SK-N-SH (cell line): ENCODE measurements around the gene TBL1X. TPM values are rescaled to one million over a fixed set of nuclear protein-coding genes. Genes with fewer than 3 reads are reported as not detected.

Source experiments
- CTCF ChIA-PET: fragments of 300-600, 350-600 bp; formaldehyde crosslinking; extraction: SDS; loops from one replicate; lab custom pipeline; 2021; lab: Yijun Ruan, JAX
- POLR2A ChIA-PET: fragments of 350-600 bp; sonication (Branson Sonifier 250); formaldehyde crosslinking; extraction: SDS; loops from one replicate; lab custom pipeline; 2020; ENCODE audit warnings: antibody characterized with exemption, inconsistent platforms; lab: Yijun Ruan, JAX
- DNase-seq: peaks from one replicate; pipeline ENCODE4 v3.0.0; 2012
- H2AFZ ChIP-seq: fragments of 200-600 bp; sonication (generic); 2 replicates; pipeline ENCODE4 v1.8.1; 2016; ENCODE audit warnings: antibody characterized with exemption, mild to moderate bottlenecking, low read depth
- H3F3A ChIP-seq: fragments of 200-600 bp; sonication (generic); replicated peaks from 2 replicates; pipeline ENCODE3; 2016; ENCODE audit warnings: antibody characterized with exemption, mild to moderate bottlenecking; ENCODE audit not compliant: insufficient read depth
- H3K27ac ChIP-seq, 2 experiments: fragments of 200-500 bp in 1 of 2; fragments of 200-600 bp in 1 of 2; sonication (Bioruptor generic) in 1 of 2; sonication (generic), shearing (Covaris generic) in 1 of 2; 2 replicates each; pipeline versions ENCODE4 v1.5.1 to v1.6.1; 2014 to 2016; ENCODE audit warnings: low read depth in 2 of 2, inconsistent platforms in 1 of 2, low read length in 1 of 2, mild to moderate bottlenecking in 1 of 2, mixed read lengths in 1 of 2
- H3K27me3 ChIP-seq: fragments of 200-600 bp; sonication (generic), shearing (Covaris generic); 2 replicates; pipeline ENCODE4 v1.6.1; 2016; ENCODE audit warnings: mixed run types; ENCODE audit not compliant: insufficient read depth
- H3K36me3 ChIP-seq, 2 experiments: fragments of 200-500 bp in 1 of 2; fragments of 200-600 bp in 1 of 2; sonication (Bioruptor generic) in 1 of 2; sonication (generic) in 1 of 2; replicated peaks in 1 of 2; 2 replicates each; pipeline versions ENCODE3 to v1.5.1; 2014 to 2016; ENCODE audit warnings: low read length in 1 of 2, mild to moderate bottlenecking in 1 of 2; ENCODE audit not compliant: insufficient read depth in 2 of 2, control insufficient read depth in 1 of 2
- H3K4me1 ChIP-seq, 2 experiments: fragments of 200-500 bp in 1 of 2; fragments of 200-600 bp in 1 of 2; sonication (Bioruptor generic) in 1 of 2; sonication (generic), shearing (Covaris generic) in 1 of 2; 2 replicates each; pipeline versions ENCODE4 v1.5.1 to v1.6.1; 2014 to 2016; ENCODE audit warnings: low read depth in 1 of 2, low read length in 1 of 2, mixed run types in 1 of 2; ENCODE audit not compliant: insufficient read depth in 2 of 2, control insufficient read depth in 1 of 2
- H3K4me2 ChIP-seq: fragments of 200-600 bp; sonication (generic), shearing (Covaris generic); 2 replicates; pipeline ENCODE4 v1.6.1; 2017; ENCODE audit warnings: mixed run types
- H3K4me3 ChIP-seq, 2 experiments: fragments of 200-500 bp in 1 of 2; fragments of 200-600 bp in 1 of 2; sonication (Bioruptor generic) in 1 of 2; sonication (generic), shearing (Covaris generic) in 1 of 2; 2 replicates each; pipeline versions ENCODE4 v1.5.1 to v1.8.1; 2014 to 2016; ENCODE audit warnings: low read depth in 2 of 2, inconsistent platforms in 1 of 2, low read length in 1 of 2, mild to moderate bottlenecking in 1 of 2, mixed read lengths in 1 of 2, moderate library complexity in 1 of 2
- H3K79me2 ChIP-seq: fragments of 200-600 bp; sonication (generic); 2 replicates; pipeline ENCODE4 v1.8.1; 2017; ENCODE audit warnings: mild to moderate bottlenecking; ENCODE audit not compliant: insufficient read depth
- H3K9ac ChIP-seq: fragments of 200-600 bp; sonication (generic); 2 replicates; pipeline ENCODE4 v1.6.1; 2017; ENCODE audit warnings: mixed run types
- H3K9me2 ChIP-seq: fragments of 200-600 bp; sonication (generic); 2 replicates; pipeline ENCODE4 v1.6.1; 2017; ENCODE audit warnings: mixed run types
- H3K9me3 ChIP-seq: fragments of 200-600 bp; sonication (generic); 2 replicates; pipeline ENCODE4 v1.6.1; 2017; ENCODE audit warnings: mixed run types, mild to moderate bottlenecking, moderate library complexity
- H4K20me1 ChIP-seq: fragments of 200-600 bp; sonication (generic); 2 replicates; pipeline ENCODE4 v1.6.1; 2017; ENCODE audit warnings: mild to moderate bottlenecking, mixed run types; ENCODE audit not compliant: insufficient read depth
- CHD2 ChIP-seq: fragments of 150-350 bp; IDR thresholded peaks from 2 replicates; pipeline ENCODE4 v1.6.1; 2018; ENCODE audit warnings: low read length; ENCODE audit not compliant: partially characterized antibody
- EP300 ChIP-seq, 2 experiments: IDR thresholded peaks; 2 replicates each; pipeline versions ENCODE4 v1.4.0 to v1.6.1; 2012; ENCODE audit warnings: borderline replicate concordance in 1 of 2, low read depth in 1 of 2, low read length in 1 of 2
- GATA2 ChIP-seq: sonication (generic); formaldehyde crosslinking; IDR thresholded peaks from 2 replicates; pipeline ENCODE4 v1.5.0; 2020; ENCODE audit warnings: mild to moderate bottlenecking, missing genetic modification reagents
- MEF2A ChIP-seq: IDR thresholded peaks from 2 replicates; pipeline ENCODE4 v1.4.0; 2012; ENCODE audit warnings: low read depth, borderline replicate concordance
- NFIC ChIP-seq: IDR thresholded peaks from 2 replicates; pipeline ENCODE4 v1.4.0; 2012; ENCODE audit warnings: borderline replicate concordance
- RAD21 ChIP-seq: IDR thresholded peaks from 2 replicates; pipeline ENCODE4 v1.6.1; 2012; ENCODE audit warnings: mild to moderate bottlenecking, low read length
- REST ChIP-seq: IDR thresholded peaks from 2 replicates; pipeline ENCODE4 v1.6.1; 2012; ENCODE audit warnings: mild to moderate bottlenecking, low read depth, low read length, moderate library complexity
- RFX5 ChIP-seq: IDR thresholded peaks from 2 replicates; pipeline ENCODE4 v1.6.1; 2012; ENCODE audit warnings: mild to moderate bottlenecking, improper control_type of control experiment, low read length
- RXRA ChIP-seq: IDR thresholded peaks from 2 replicates; pipeline ENCODE4 v1.4.0; 2012; ENCODE audit warnings: low read depth, mild to moderate bottlenecking, borderline replicate concordance
- SMC3 ChIP-seq: IDR thresholded peaks from 2 replicates; pipeline ENCODE4 v1.6.1; 2012; ENCODE audit warnings: low read depth, low read length, improper control_type of control experiment
- YY1 ChIP-seq: IDR thresholded peaks from 2 replicates; pipeline ENCODE4 v1.4.0; 2012; ENCODE audit warnings: low read depth, mild to moderate bottlenecking
- WGBS: methylation state at CpG from one replicate; pipeline ENCODE4 v1.1.6; 2017; ENCODE audit warnings: low lambda C conversion rate; 5-methylcytosine and 5-hydroxymethylcytosine counted together
- polyA plus RNA-seq, 3 experiments: library from polyadenylated mRNA; depleted of rRNA; stranded (reverse); fragments of >200 nt; gene quantifications; 2 replicates each; pipeline ENCODE4 v1.2.3, GENCODE V29; 2012

Gene TBL1X
- polyA plus RNA-seq (2012; rRNA removed), result 7.6 and 10.6 TPM in 2 replicates
- polyA plus RNA-seq (2012; cell fraction: cytosol; rRNA removed), result 8.3 and 10.4 TPM in 2 replicates
- 18.6 and 21.2 TPM in 2 replicates for polyA plus RNA-seq (2012; cell fraction: nucleus; rRNA removed)

- ChIA-PET POLR2A (interaction anchor here (0.5 to 0.7 kb wide), 2 partner anchors 44 to 129 kb away, joined by 3 to 4 read pairs; no protein-coding TSS in a partner anchor), CTCF (interaction anchor here (0.6 to 1.0 kb wide), 2 partner anchors 118 to 230 kb away, joined by 3 read pairs; no protein-coding TSS in a partner anchor)
- no peaks in the 10 kb centered on the region for H3K9me2 ChIP-seq
- H3K4me2 ChIP-seq, result peak within 1 kb of the TSS; percentile 70; the same call in 1 of the 2 replicates
- peaks cover 11% of the 10 kb centered on the region; the same call in 1 of the 2 replicates for H3K27me3 ChIP-seq
- no peaks in the 10 kb centered on the region for H3K9me3 ChIP-seq
- peaks cover 36% of the 10 kb centered on the region for H3K79me2 ChIP-seq
- H2AFZ ChIP-seq, result peak within 1 kb of the TSS; percentile 74; the same call in 1 of the 2 replicates
- peak within 1 kb of the TSS; percentile 70 to 77 for H3K27ac ChIP-seq
- H3K4me3 ChIP-seq, result peak within 1 kb of the TSS; percentile 61 to 71
- DNase-seq, result peak; percentile 86
- peaks cover 22% of the 10 kb centered on the region for H4K20me1 ChIP-seq
- TF ChIP-seq NFIC (no peak), MEF2A (no peak), EP300 (IDR thresholded peaks at IDR 0.05; ENCODE audit: borderline replicate concordance in 1 of 2, low read depth in 1 of 2, low read length in 1 of 2) (no peak), RXRA (no peak), SMC3 (no peak), RFX5 (no peak), REST (no peak), YY1 (no peak), GATA2 (CRISPR knock-in tag) (no peak), RAD21 (no peak), CHD2 (no peak)
- H3F3A ChIP-seq, result peaks cover 10% of the 10 kb centered on the region
- WGBS, result 14% methylated on average over 7 of the region's 99 CpGs
- H3K4me1 ChIP-seq, result peaks cover 10 to 13% of the 10 kb centered on the region in 2 experiments; a peak in 3 of 4 replicates
- H3K9ac ChIP-seq, result peak within 1 kb of the TSS; percentile 68
- H3K36me3 ChIP-seq, result no peaks in the 10 kb centered on the region
Measured at GRCh38 chrX:9464435-9465371, at the start of gene TBL1X. Gene TBL1X, plus strand, starts transcription at chrX:9465058. Its CDS starts 188,529 bp downstream, at chrX:9653587.
